ENCODE measurements around the gene PHLDA3.
"Not testable (repeated sequence)": the region's sequence is repeated elsewhere in the genome, so short reads cannot be mapped to it uniquely, and the experiment has no call there.

The PHLDA3 gene

GRCh38 chr1:201486187-201486586 is 17.2 kb upstream of the PHLDA3 start:
- no peak for DNase-seq (ENCODE audit: low spot score)

- DNase-seq (ENCODE audit: low spot score) = no peak
Measured at GRCh38 chr1:201485184-201485774, 16.3 kb upstream of the PHLDA3 start.

GRCh38 chr1:201483373-201483949 is 14.5 kb upstream of the PHLDA3 start:
- no peak for DNase-seq (ENCODE audit: low spot score)

GRCh38 chr1:201482755-201483154 is 13.8 kb upstream of the PHLDA3 start:
- DNase-seq (ENCODE audit: low spot score) = no peak

GRCh38 chr1:201481761-201482493 is 12.9 kb upstream of the PHLDA3 start:
- peak; percentile 70 for DNase-seq (ENCODE audit: low spot score)

- DNase-seq (ENCODE audit: low spot score) = no peak
Measured at GRCh38 chr1:201481004-201481380, 12.0 kb upstream of the PHLDA3 start.

GRCh38 chr1:201480231-201481003 is 11.4 kb upstream of the PHLDA3 start:
- DNase-seq (ENCODE audit: low spot score) = peak; percentile 94

- no peak for DNase-seq (ENCODE audit: low spot score)
Measured at GRCh38 chr1:201479201-201479730, 10.3 kb upstream of the PHLDA3 start.

- not testable (repeated sequence) for DNase-seq (ENCODE audit: low spot score)
Measured at GRCh38 chr1:201478666-201479065, 9.7 kb upstream of the PHLDA3 start.

GRCh38 chr1:201476670-201477344 is 7.8 kb upstream of the PHLDA3 start:
- DNase-seq (ENCODE audit: low spot score) = peak; percentile 71

GRCh38 chr1:201475915-201476669 is 7.1 kb upstream of the PHLDA3 start:
- DNase-seq (ENCODE audit: low spot score) = no peak

GRCh38 chr1:201475130-201475529 is 6.1 kb upstream of the PHLDA3 start:
- DNase-seq (ENCODE audit: low spot score) = peak; percentile 85

- no peak for DNase-seq (ENCODE audit: low spot score)
Measured at GRCh38 chr1:201473296-201473695, 4.3 kb upstream of the PHLDA3 start.

GRCh38 chr1:201472321-201472720 is 3.3 kb upstream of the PHLDA3 start:
- not testable (repeated sequence) for DNase-seq (ENCODE audit: low spot score)

- DNase-seq (ENCODE audit: low spot score) = no peak
Measured at GRCh38 chr1:201471772-201472171, 2.8 kb upstream of the PHLDA3 start.

GRCh38 chr1:201470581-201470980 is 1.6 kb upstream of the PHLDA3 start:
- no peak for DNase-seq (ENCODE audit: low spot score)

GRCh38 chr1:201469645-201470074 is 672 bp upstream of the PHLDA3 start:
- no peak for DNase-seq (ENCODE audit: low spot score)

- no peak for DNase-seq (ENCODE audit: low spot score)
Measured at GRCh38 chr1:201468501-201468843, 516 bp downstream of the PHLDA3 start.

GRCh38 chr1:201466492-201466891 is 2.5 kb downstream of the PHLDA3 start:
- no peak for DNase-seq (ENCODE audit: low spot score)

GRCh38 chr1:201465698-201466290 is 3.2 kb downstream of the PHLDA3 start:
- no peak for DNase-seq (ENCODE audit: low spot score)

GRCh38 chr1:201463071-201463552 is 5.9 kb downstream of the PHLDA3 start:
- DNase-seq (ENCODE audit: low spot score) = peak; percentile 73
